Smooth muscle cell (in vitro differentiated cells): ENCODE measurements around the gene RAPGEF4. TPM values are rescaled to one million over a fixed set of nuclear protein-coding genes. Genes with fewer than 3 reads are reported as not detected.

Experiments
- DNase-seq: peaks from one replicate; lab custom pipeline; 2025; ENCODE audit not compliant: unreplicated experiment; lab: John Stamatoyannopoulos, UW
- H2AFZ ChIP-seq: fragments of 200-600 bp; sonication (generic); 2 replicates; pipeline ENCODE4 v1.6.0; 2016; ENCODE audit warnings: antibody characterized with exemption, low read depth, mild to moderate bottlenecking
- H3F3A ChIP-seq: fragments of 200-600 bp; sonication (generic); 2 replicates; pipeline ENCODE4 v1.6.0; 2017; ENCODE audit warnings: antibody characterized with exemption, low read depth
- H3K27ac ChIP-seq: fragments of 200-600 bp; sonication (generic); 2 replicates; pipeline ENCODE4 v1.5.1; 2016; ENCODE audit warnings: low read depth, mild to moderate bottlenecking
- H3K27me3 ChIP-seq: fragments of 200-600 bp; sonication (generic); 2 replicates; pipeline ENCODE4 v1.6.1; 2016; ENCODE audit warnings: low read depth, mild to moderate bottlenecking
- H3K36me3 ChIP-seq: fragments of 200-600 bp; sonication (generic); 2 replicates; pipeline ENCODE4 v1.5.1; 2016; ENCODE audit warnings: low read depth
- H3K4me1 ChIP-seq: fragments of 200-600 bp; sonication (generic); 2 replicates; pipeline ENCODE4 v1.5.1; 2016; ENCODE audit warnings: low read depth
- H3K4me2 ChIP-seq: fragments of 200-600 bp; sonication (generic); 2 replicates; pipeline ENCODE4 v1.6.0; 2016; ENCODE audit warnings: mild to moderate bottlenecking
- H3K4me3 ChIP-seq: fragments of 200-600 bp; sonication (generic); 2 replicates; pipeline ENCODE4 v1.5.1; 2016; ENCODE audit warnings: mild to moderate bottlenecking
- H3K79me2 ChIP-seq: fragments of 200-600 bp; sonication (generic); 2 replicates; pipeline ENCODE4 v1.6.0; 2016; ENCODE audit warnings: low read depth, mild to moderate bottlenecking
- H3K9ac ChIP-seq: fragments of 200-600 bp; sonication (generic); 2 replicates; pipeline ENCODE4 v1.6.0; 2016; ENCODE audit warnings: low read depth
- H3K9me3 ChIP-seq: fragments of 200-600 bp; sonication (generic); replicated peaks from 2 replicates; pipeline ENCODE4 v1.5.1; 2016; ENCODE audit warnings: low read depth
- H4K20me1 ChIP-seq: fragments of 200-600 bp; sonication (generic); 2 replicates; pipeline ENCODE4 v1.6.0; 2016; ENCODE audit warnings: low read depth
- WGBS: methylation state at CpG from one replicate; pipeline ENCODE4 v1.1.7; 2016; ENCODE audit warnings: low lambda C conversion rate; 5-methylcytosine and 5-hydroxymethylcytosine counted together
- polyA plus RNA-seq: library from polyadenylated mRNA; unstranded; fragments of >200 nt; fragmentation: Nextera tagmentation; extraction: Ambion mirVana; gene quantifications from 2 replicates; pipeline ENCODE4 v1.2.1, GENCODE V29; 2016
- total RNA-seq: library from RNA; depleted of rRNA; stranded (reverse); fragments of >200 nt; gene quantifications from 2 replicates; pipeline ENCODE4 v1.2.3, GENCODE V29; 2014
- TF ChIP-seq, protein P1 (sequence below): fragments of 200-600 bp; sonication (generic); IDR thresholded peaks from 2 replicates; pipeline ENCODE4 v1.5.1; 2017; ENCODE audit warnings: borderline replicate concordance, mild to moderate bottlenecking, antibody characterized with exemption; ENCODE audit not compliant: insufficient read depth, poor library complexity, severe bottlenecking

Gene RAPGEF4
- total and polyA plus RNA-seq, 2 experiments from 2014 or later, result 0.35 to 2.7 TPM

DNA sequence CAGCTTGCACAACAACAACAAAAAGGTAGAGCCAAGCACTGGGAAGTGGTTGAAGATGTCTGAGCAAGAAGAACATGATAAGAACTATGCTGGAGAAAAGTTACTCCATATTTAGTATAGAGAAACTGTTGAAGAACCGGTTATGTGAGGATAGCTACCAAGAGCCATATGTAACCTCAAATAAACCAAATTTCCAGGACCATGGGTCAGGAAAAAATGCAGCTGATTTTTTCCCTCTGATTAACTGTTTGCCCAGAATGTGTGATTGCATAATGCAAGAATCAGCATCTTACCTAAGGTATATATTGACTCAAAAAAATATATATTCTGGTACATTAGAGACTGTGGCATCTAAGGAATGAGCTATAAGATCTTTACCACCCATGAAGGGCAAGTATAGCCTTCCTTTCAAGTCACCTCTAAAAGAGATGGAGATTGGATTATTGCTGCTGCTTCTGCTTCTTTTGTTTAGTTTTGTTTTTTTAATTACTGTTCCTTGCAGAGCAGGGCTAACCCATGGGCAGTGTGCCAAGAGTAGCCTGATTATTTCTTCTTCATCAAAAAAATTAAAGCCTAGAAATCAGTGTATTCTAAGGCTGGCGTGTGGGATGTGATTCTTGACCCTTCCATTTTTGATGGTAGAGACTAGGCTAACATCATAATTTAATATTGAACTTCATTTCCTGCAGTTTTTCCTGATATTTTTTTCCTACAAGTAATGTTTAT, 263.1 kb downstream of the RAPGEF4 start:
- DNase-seq, result no peak
- Histone ChIP-seq H3K36me3 (no peaks in the 10 kb centered on the region), H3F3A (no peaks in the 10 kb centered on the region), H4K20me1 (no peaks in the 10 kb centered on the region), H3K4me2 (no peak overlapping the region), H3K27me3 (no peaks in the 10 kb centered on the region), H3K79me2 (no peaks in the 10 kb centered on the region), H3K9ac (no peak overlapping the region), H3K4me3 (no peak overlapping the region), H3K4me1 (peaks cover 10% of the 10 kb centered on the region), H2AFZ (no peak overlapping the region), H3K27ac (no peak overlapping the region), H3K9me3 (no peaks in the 10 kb centered on the region)
- TF ChIP-seq, protein P1, sequence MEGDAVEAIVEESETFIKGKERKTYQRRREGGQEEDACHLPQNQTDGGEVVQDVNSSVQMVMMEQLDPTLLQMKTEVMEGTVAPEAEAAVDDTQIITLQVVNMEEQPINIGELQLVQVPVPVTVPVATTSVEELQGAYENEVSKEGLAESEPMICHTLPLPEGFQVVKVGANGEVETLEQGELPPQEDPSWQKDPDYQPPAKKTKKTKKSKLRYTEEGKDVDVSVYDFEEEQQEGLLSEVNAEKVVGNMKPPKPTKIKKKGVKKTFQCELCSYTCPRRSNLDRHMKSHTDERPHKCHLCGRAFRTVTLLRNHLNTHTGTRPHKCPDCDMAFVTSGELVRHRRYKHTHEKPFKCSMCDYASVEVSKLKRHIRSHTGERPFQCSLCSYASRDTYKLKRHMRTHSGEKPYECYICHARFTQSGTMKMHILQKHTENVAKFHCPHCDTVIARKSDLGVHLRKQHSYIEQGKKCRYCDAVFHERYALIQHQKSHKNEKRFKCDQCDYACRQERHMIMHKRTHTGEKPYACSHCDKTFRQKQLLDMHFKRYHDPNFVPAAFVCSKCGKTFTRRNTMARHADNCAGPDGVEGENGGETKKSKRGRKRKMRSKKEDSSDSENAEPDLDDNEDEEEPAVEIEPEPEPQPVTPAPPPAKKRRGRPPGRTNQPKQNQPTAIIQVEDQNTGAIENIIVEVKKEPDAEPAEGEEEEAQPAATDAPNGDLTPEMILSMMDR, result no peak
- 90% methylated on average over 2 of the region's 2 CpGs for WGBS

DNA sequence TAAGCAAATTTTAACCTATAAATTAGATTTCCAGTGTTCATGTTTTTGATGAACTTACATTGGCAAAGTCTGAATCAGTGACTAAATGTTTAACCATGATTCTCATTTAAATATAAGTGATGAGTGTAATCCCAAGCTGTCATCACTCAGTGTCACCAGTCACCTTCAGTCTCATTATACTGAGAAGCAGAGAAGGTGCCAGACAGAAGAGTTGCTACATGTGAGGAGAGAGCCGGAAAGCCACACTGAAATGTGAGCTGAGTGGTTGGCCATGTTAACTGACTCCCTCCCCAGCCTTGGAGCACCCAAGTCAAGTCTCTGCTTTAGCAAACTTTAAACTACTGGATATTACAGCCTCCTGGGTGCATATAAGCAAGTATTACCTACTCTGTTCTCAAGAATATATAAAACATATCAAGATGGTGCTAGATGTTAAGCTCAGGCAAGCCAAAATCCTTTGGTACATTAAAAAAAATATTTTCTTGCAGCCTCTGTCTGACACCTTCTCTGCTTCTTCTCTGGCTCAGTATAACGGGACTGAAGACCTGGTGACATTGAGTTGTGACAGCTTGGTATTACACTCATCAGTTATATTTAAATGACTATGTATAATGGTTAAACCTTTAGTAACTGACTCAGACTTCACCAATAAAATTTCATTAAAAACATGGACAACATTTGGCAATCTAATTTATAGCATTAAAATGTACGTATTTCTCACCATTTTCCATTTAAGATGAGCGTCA, 264.2 kb downstream of the RAPGEF4 start:
- 90% methylated on average over 4 of the region's 4 CpGs for WGBS
- no peak overlapping the region for H3K4me2 ChIP-seq

DNA sequence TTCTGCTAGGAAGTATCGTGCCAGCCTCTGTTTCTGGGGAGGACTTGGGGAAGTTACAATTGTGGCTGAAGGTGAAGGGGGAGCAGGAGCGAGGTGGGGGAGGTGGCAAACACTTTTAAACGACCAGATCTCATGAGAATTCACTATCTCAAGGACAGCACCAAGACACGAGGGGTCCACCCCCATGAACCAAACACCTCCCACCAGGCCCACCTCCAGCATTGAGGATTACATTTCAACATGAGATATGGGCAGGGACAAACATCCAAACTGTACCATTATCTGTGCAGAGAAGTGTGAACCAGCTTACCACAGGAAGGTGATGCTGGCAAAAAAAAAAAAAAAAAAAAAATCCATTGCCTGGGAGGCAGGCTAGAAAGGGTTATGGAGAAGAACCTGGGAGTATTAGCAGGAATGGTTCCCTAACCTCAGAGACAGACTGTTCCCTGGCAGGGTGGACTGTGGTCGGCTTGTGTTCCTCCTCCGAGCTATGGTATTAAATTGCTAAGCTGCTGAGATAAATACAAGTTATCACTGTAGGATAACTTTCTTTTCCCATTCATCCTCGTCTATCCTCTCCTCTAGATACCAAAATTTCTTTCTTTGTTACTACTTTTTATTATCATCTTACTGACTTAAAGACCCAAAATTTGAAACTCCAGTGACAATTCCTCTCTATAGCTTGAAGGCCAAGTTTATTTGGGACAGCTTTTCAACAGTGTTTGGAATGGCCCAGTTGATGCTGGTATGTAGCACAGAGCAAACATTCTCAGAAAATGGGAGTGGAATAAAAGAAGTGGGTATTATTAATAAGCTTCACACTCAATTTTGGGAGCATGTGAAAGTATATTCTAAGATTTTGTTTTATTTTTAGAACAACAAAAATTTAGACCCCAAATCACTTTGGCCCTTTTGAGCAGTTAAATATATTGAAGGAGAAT, 266.3 kb downstream of the RAPGEF4 start:
- Histone ChIP-seq H3K79me2 (no peaks in the 10 kb centered on the region), H3F3A (no peaks in the 10 kb centered on the region), H4K20me1 (no peaks in the 10 kb centered on the region), H3K27me3 (no peaks in the 10 kb centered on the region), H3K4me1 (no peaks in the 10 kb centered on the region), H2AFZ (no peak overlapping the region), H3K4me2 (no peak overlapping the region), H3K27ac (no peak overlapping the region), H3K9me3 (no peaks in the 10 kb centered on the region), H3K9ac (no peak overlapping the region), H3K4me3 (no peak overlapping the region), H3K36me3 (no peaks in the 10 kb centered on the region)
- no peak for DNase-seq
- WGBS, result 70% methylated on average over 7 of the region's 7 CpGs
- TF ChIP-seq, protein P1, result no peak

More for the DNA sequence above, 264.2 kb downstream of the RAPGEF4 start:
- no peak for DNase-seq
- Histone ChIP-seq H2AFZ (no peak overlapping the region), H3K4me3 (no peak overlapping the region), H3K9me3 (no peaks in the 10 kb centered on the region), H3K9ac (no peak overlapping the region), H3K27ac (no peak overlapping the region), H4K20me1 (no peaks in the 10 kb centered on the region), H3F3A (no peaks in the 10 kb centered on the region), H3K27me3 (no peaks in the 10 kb centered on the region), H3K79me2 (no peaks in the 10 kb centered on the region), H3K4me1 (peaks cover 10% of the 10 kb centered on the region), H3K36me3 (no peaks in the 10 kb centered on the region)
- TF ChIP-seq, protein P1, result no peak
